HG02798 (cell line): Measurements from ENCODE around the gene CTNNAL1.
"Not testable (repeated sequence)": the region's sequence is repeated elsewhere in the genome, so short reads cannot be mapped to it uniquely, and the experiment has no call there.

Source experiments
- ATAC-seq: cut with Tn5 transposase; IDR thresholded peaks from one replicate; pipeline ENCODE4 v1.9.1; 2021; ENCODE audit warnings: mild to moderate bottlenecking; ENCODE audit not compliant: unreplicated experiment, poor library complexity

The CTNNAL1 gene

GRCh38 chr9:108997112-108997511 is 16.2 kb downstream of the CTNNAL1 start:
- ATAC-seq, result no peak

- no peak for ATAC-seq
Observed at GRCh38 chr9:108996643-108997042, 16.7 kb downstream of the CTNNAL1 start.

DNA sequence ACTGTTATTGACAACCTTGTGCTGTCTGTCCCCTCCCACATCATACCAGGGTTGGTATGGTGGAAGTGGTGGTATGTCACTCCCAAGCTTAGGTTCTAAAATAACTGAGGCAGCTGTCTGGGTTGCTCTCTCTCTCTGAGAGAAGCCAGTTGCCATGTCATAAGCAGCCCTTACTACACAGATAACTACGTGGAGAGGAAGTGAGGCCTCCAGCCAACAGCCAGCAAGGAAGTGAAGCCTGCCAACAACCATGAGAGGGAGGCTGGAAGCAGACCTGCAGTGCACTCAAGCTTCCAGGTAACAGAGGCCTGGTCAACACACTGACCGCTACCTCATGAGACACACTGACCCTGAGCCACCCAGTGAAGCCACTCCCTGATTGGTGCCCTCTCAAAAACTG is 18.6 kb downstream of the CTNNAL1 start:
- peak; percentile 62 for ATAC-seq

DNA sequence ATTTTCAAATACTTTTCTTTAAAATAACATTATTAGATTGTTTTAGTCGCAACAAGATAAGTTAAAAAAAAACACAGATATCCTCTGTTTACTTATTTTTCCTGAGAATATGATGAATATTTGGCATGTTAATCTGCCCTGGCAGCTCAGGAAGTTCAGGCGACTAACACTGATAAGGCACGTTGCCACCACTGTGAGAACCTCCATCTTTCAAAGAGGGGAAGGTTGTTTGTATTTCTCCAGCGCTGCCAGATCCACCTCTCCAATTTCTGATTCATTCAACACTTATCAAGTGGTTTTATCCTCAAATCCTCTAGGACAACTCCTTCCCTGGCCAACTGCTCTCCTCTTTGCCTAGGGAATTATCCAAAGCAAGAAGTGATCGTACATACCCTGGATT is 21.8 kb downstream of the CTNNAL1 start:
- ATAC-seq, result no peak

DNA sequence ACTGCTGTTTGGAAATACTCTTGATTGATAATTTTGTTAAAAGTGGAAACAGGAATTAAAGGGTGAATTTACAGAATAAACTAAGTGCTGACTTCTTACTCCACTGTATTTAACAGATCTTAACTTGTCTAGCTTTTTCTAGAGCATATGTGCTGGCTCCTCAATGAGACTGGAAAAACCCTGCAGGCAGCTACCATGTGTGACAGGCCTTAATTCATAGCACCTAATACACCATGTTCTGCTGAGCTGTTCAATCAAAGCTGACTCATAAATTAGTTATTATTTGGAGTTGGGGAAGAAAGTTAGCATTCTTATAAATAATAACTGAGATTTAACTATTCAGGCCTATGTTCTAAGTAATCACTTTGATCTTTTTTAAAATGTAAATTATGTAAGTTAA is 29.4 kb downstream of the CTNNAL1 start:
- no peak for ATAC-seq

GRCh38 chr9:108980893-108981292 is 32.4 kb downstream of the CTNNAL1 start:
- no peak for ATAC-seq

- ATAC-seq, result no peak
Observed at GRCh38 chr9:108978205-108978604, 35.1 kb downstream of the CTNNAL1 start.

DNA sequence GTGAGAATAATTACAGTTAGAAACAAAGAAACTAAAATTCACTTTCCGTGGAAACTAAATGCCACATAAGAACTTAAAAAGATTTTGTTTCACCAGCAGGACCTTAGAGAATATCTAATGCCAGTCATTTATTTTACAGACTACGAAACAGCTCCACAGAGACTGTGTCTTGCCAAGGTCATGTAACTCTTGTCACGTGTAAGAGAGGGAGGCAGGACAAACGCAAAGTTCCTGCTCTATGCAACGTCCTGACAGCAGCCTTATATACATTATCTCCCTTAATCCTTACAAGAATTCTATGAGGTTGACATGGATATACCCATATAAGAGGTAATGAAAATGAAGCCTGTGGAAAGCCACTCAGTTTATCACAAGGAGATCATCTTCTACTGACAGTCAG is 39.4 kb downstream of the CTNNAL1 start:
- ATAC-seq, result no peak

- no peak for ATAC-seq
Observed at GRCh38 chr9:108972626-108973209, 40.6 kb downstream of the CTNNAL1 start.

DNA sequence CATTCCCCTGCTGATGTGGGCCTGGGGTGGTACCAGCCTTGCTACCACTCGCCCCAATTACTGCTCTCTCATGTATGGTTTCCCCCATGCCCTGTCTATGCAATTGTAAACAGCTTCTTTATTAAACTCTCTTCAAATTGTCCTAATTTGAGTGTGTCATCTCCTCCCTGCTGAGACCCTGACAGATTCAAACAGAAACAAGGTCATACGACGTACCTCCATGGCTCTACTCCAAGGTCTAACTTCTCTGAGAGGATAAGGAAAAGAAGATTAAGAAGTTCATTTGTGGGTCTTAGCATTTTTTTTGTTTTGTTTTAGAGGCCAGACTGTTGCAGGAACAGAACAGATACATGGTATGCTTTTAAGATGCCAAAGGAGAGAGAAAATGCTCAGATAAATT is 41.1 kb downstream of the CTNNAL1 start:
- no peak for ATAC-seq

GRCh38 chr9:108971392-108971791 is 41.9 kb downstream of the CTNNAL1 start:
- ATAC-seq, result not testable (repeated sequence)

GRCh38 chr9:108967916-108968315 is 45.4 kb downstream of the CTNNAL1 start:
- ATAC-seq, result no peak

- ATAC-seq, result no peak
Observed at GRCh38 chr9:108963459-108964143, 49.7 kb downstream of the CTNNAL1 start.

GRCh38 chr9:108961151-108961550 is 52.1 kb downstream of the CTNNAL1 start:
- no peak for ATAC-seq

GRCh38 chr9:108960331-108960730 is 53.0 kb downstream of the CTNNAL1 start:
- ATAC-seq, result no peak

GRCh38 chr9:108956631-108957026 is 56.7 kb downstream of the CTNNAL1 start:
- ATAC-seq, result no peak

DNA sequence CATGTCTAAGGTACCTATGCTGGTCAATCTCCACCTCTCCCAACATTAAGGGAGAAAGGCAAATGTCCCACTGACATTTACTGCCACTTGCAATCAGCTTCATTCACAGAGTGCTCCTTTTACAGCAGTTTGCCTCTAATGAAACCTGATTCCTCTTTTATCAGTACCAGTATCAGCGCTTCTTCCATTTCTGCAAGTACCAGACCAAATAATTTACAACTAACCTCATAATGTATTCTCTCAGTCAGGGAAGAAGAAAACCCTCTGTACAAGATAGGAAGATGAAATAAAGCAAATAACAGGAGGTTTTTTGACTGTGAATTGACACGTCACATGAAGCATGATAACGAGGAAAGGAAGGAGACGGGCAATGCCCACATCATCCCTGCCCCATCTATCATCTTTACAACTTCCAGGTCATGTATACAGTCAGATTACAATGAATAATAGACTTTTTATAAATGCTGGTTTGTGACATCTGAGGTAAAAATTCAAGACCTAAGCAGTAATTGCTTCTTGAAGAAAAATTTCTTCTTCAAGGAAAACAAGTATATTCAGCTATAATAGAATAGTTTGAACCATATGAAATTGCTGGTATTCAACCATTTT is 57.2 kb downstream of the CTNNAL1 start:
- ATAC-seq, result no peak

DNA sequence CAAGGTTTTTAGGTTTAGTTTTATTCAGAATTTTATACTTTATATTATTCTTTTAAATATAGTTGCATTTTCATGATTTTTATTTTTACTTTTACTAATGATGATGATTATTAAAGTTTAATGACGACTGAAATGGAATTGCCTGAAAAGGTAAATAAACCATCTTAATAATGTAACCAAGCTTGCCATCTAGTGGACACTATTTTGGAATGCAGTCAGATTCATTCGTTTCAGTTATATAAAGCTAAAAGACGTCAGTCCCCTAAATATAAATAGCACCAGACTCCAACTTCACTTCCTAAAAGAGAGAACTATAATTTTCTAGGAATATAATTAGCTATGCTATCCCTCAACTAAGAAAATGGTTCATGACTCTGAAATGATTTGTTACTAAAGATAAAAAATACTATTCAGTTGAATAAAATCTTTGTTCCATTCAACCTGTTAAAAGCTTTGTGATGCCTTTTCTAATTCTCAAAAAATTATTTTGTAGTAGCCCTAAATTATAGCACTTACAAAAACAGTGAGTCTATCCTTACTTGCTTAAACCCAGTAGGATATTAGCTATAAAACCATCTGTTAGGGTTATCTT is 59.2 kb downstream of the CTNNAL1 start:
- no peak for ATAC-seq

GRCh38 chr9:108951578-108951977 is 61.7 kb downstream of the CTNNAL1 start:
- ATAC-seq, result no peak

GRCh38 chr9:108950168-108950567 is 63.1 kb downstream of the CTNNAL1 start:
- ATAC-seq, result no peak

- no peak for ATAC-seq
Observed at GRCh38 chr9:108939975-108940374, 73.3 kb downstream of the CTNNAL1 start.
